H1 (cell line): ENCODE data around the gene MACROH2A1.

ENCODE experiments used
- CBX5 ChIP-seq: fragments of 300-800, 300-1000 bp; sonication (generic); IDR thresholded peaks from 2 replicates; pipeline ENCODE4 v1.7.1; 2016; ENCODE audit warnings: antibody characterized with exemption, low read length, low read depth
- POLR2A ChIP-seq, 2 experiments: IDR thresholded peaks; 1 replicate in 1 of 2; 2 replicates in 1 of 2; pipeline ENCODE4 v1.6.1; 2011; ENCODE audit warnings: low read depth in 2 of 2, low read length in 2 of 2, mild to moderate bottlenecking in 2 of 2; ENCODE audit errors: control extremely low read depth in 1 of 2
- SAP30 ChIP-seq: fragments of 300-600 bp; sonication (generic); IDR thresholded peaks from 2 replicates; pipeline ENCODE4 v1.7.1; 2012; ENCODE audit warnings: low read length, moderate library complexity, mild to moderate bottlenecking, inconsistent platforms; ENCODE audit not compliant: insufficient read depth, insufficient replicate concordance
- SIN3A ChIP-seq, 2 experiments: IDR thresholded peaks in 1 of 2; conservative IDR thresholded peaks in 1 of 2; 2 replicates each; pipeline ENCODE4 v1.6.1; 2011 to 2012; ENCODE audit warnings: low read length in 2 of 2, improper control_type of control experiment in 1 of 2, low read depth in 1 of 2, mild to moderate bottlenecking in 1 of 2
- SIX5 ChIP-seq: IDR thresholded peaks from 2 replicates; pipeline ENCODE4 v1.6.1; 2011; ENCODE audit warnings: mild to moderate bottlenecking, low read depth, low read length
- SP1 ChIP-seq: IDR thresholded peaks from 2 replicates; pipeline ENCODE4 v1.6.1; 2011; ENCODE audit warnings: low read depth, low read length
- SUZ12 ChIP-seq: fragments of 200-600 bp; sonication (generic); IDR thresholded peaks from 2 replicates; pipeline ENCODE4 v1.6.1; 2012; ENCODE audit warnings: mild to moderate bottlenecking, inconsistent platforms, low read length, moderate library complexity, mixed read lengths
- TAF1 ChIP-seq: IDR thresholded peaks from 2 replicates; pipeline ENCODE4 v1.6.1; 2011; ENCODE audit warnings: mild to moderate bottlenecking, low read depth, low read length
- YY1 ChIP-seq: IDR thresholded peaks from 2 replicates; pipeline ENCODE4 v1.6.1; 2011; ENCODE audit warnings: low read depth, mild to moderate bottlenecking, low read length
- TF ChIP-seq, protein P1 (sequence below), 3 experiments: IDR thresholded peaks; 1 replicate in 2 of 3; 2 replicates in 1 of 3; pipeline versions ENCODE4 v1.5.1 to v1.6.1; 2011; ENCODE audit warnings: low read length in 3 of 3, mild to moderate bottlenecking in 3 of 3, inconsistent platforms in 2 of 3, low read depth in 1 of 3, moderate library complexity in 1 of 3; ENCODE audit not compliant: insufficient read depth in 1 of 3; ENCODE audit errors: control extremely low read depth in 1 of 3

DNA sequence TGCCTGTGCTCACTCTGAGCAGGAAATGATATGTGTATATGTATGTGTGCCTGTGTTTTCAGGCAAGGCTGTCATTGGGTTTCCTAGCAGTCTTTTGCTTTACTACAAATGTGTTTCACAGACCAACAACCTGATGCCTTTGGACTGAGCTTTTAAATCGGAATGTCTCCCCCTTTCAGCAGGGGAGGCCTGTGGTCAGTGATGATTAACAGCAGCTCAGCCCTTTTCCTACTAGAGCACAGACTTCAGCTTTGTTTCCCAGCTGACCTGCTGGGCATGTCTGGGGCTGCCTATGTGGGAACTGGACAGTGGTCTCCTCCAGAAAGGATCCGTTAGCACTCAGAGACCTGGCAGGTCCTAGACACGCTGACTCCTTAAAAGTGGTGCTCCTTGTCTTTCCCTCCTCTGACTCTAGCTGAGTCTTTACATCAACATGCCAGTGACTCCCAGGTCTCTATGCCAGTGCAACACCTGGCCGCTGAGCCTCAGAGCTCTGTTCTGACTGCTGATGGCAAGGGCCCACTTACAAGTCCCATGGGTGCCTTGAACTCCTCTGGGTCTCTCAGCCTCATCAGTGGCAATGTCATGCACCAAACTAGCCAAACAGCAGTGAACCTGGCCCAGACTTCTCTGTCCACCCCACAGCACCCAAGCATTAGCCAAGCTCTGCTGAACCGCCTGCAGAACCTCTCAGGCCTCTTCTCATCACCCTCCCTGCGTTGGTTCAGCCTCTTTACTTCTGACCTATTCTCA, 7.7 kb downstream of the MACROH2A1 start:
- no peak for TF ChIP-seq SUZ12
- no peak for TF ChIP-seq SIX5
- no peak for TF ChIP-seq SAP30
- TF ChIP-seq, protein P1, sequence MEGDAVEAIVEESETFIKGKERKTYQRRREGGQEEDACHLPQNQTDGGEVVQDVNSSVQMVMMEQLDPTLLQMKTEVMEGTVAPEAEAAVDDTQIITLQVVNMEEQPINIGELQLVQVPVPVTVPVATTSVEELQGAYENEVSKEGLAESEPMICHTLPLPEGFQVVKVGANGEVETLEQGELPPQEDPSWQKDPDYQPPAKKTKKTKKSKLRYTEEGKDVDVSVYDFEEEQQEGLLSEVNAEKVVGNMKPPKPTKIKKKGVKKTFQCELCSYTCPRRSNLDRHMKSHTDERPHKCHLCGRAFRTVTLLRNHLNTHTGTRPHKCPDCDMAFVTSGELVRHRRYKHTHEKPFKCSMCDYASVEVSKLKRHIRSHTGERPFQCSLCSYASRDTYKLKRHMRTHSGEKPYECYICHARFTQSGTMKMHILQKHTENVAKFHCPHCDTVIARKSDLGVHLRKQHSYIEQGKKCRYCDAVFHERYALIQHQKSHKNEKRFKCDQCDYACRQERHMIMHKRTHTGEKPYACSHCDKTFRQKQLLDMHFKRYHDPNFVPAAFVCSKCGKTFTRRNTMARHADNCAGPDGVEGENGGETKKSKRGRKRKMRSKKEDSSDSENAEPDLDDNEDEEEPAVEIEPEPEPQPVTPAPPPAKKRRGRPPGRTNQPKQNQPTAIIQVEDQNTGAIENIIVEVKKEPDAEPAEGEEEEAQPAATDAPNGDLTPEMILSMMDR (IDR thresholded peaks at IDR 0.05; ENCODE audit: control extremely low read depth in 1 of 3, insufficient read depth in 1 of 3, low read depth in 1 of 3, low read length in 3 of 3) = no peak
- TF ChIP-seq SIN3A (conservative IDR thresholded peaks at IDR 0.05 in 1 of 2, IDR thresholded peaks at IDR 0.05 in 1 of 2; ENCODE audit: low read depth in 1 of 2, low read length in 2 of 2) = no peak
- no peak for TF ChIP-seq SP1
- no peak for TF ChIP-seq CBX5
- TF ChIP-seq YY1 = no peak
- no peak for TF ChIP-seq POLR2A (IDR thresholded peaks at IDR 0.05; ENCODE audit: control extremely low read depth in 1 of 2, low read depth in 2 of 2, low read length in 2 of 2)
- no peak for TF ChIP-seq TAF1
